A549 (cell line): ENCODE measurements around the gene TTK. TPM values are rescaled to one million over a fixed set of nuclear protein-coding genes. Genes with fewer than 3 reads are reported as not detected.

Experiments used
- ATAC-seq, 2 experiments: fragments of 200-7000 bp in 1 of 2; fragments of >200 bp in 1 of 2; cut with Nextera tagmentation in 1 of 2; cut with Tn5 transposase in 1 of 2; 3 replicates each; pipeline versions ENCODE4 v1.8.0 to v1.9.1; 2018 to 2020; ENCODE audit warnings: mild to moderate bottlenecking in 1 of 2, moderate library complexity in 1 of 2
- CTCF ChIA-PET: fragments of 300-600 bp; sonication (Branson Sonifier 250); formaldehyde crosslinking; extraction: SDS; loops from one replicate; lab custom pipeline; 2021; ENCODE audit warnings: antibody characterized with exemption, inconsistent platforms; lab: Yijun Ruan, JAX
- POLR2A ChIA-PET: fragments of 350-600 bp; formaldehyde crosslinking; extraction: SDS; loops from one replicate; lab custom pipeline; 2021; ENCODE audit warnings: antibody characterized with exemption, inconsistent platforms; lab: Yijun Ruan, JAX
- DNase-seq, 2 experiments: peaks; one replicate each; pipeline versions ENCODE4 v3.0.0 to v3.0.0-alpha.2; 2011 to 2016; ENCODE audit warnings: low read depth in 1 of 2, low spot score in 1 of 2
- FAIRE-seq: peaks from 2 replicates; lab custom pipeline; 2011; peaks lifted over from hg19 to GRCh38; lab: Jason Lieb, UNC
- H3K27ac ChIP-seq, 2 experiments: fragments of >200 bp; sonication (Bioruptor Twin); formaldehyde crosslinking; 3 replicates each; pipeline ENCODE4 v1.5.1; 2016 to 2017
- H3K4me1 ChIP-seq: fragments of >200 bp; sonication (Bioruptor Twin); formaldehyde crosslinking; 3 replicates; pipeline ENCODE4 v1.6.1; 2016
- H3K4me2 ChIP-seq: fragments of >200 bp; sonication (Bioruptor Twin); formaldehyde crosslinking; 3 replicates; pipeline ENCODE4 v1.6.1; 2016
- H3K4me3 ChIP-seq: fragments of >200 bp; sonication (Bioruptor Twin); formaldehyde crosslinking; 3 replicates; pipeline ENCODE4 v1.5.1; 2016
- H3K9me3 ChIP-seq: fragments of >200 bp; sonication (Bioruptor Twin); formaldehyde crosslinking; 3 replicates; pipeline ENCODE4 v1.6.1; 2016
- BHLHE40 ChIP-seq: IDR thresholded peaks from 2 replicates; pipeline ENCODE4 v1.6.1; 2012; ENCODE audit warnings: low read depth, low read length, inconsistent platforms
- CBX2 ChIP-seq: fragments of 200-600 bp; sonication (generic); IDR thresholded peaks from 2 replicates; pipeline ENCODE4 v1.6.1; 2016; ENCODE audit warnings: low read depth, mild to moderate bottlenecking, borderline replicate concordance
- CHD2 ChIP-seq: fragments of 150-350 bp; IDR thresholded peaks from 2 replicates; pipeline ENCODE4 v1.6.1; 2014; ENCODE audit warnings: low read length; ENCODE audit not compliant: partially characterized antibody
- E2F6 ChIP-seq: IDR thresholded peaks from 2 replicates; pipeline ENCODE4 v1.6.1; 2012; ENCODE audit warnings: low read depth, borderline replicate concordance
- EHMT2 ChIP-seq: fragments of 200-600 bp; sonication (generic); IDR thresholded peaks from 2 replicates; pipeline ENCODE4 v1.6.1; 2016; ENCODE audit warnings: antibody characterized with exemption, low read depth, mild to moderate bottlenecking, moderate library complexity
- ESRRA ChIP-seq: fragments of 150-350 bp; IDR thresholded peaks from 2 replicates; pipeline ENCODE4 v1.6.1; 2014; ENCODE audit warnings: mild to moderate bottlenecking, low read length, borderline replicate concordance
- FOSB ChIP-seq: fragments of 250-450 bp; sonication (Bioruptor Pico); IDR thresholded peaks from 2 replicates; pipeline ENCODE4 v1.5.0; 2020; ENCODE audit warnings: mild to moderate bottlenecking, moderate library complexity
- HOXA7 ChIP-seq: fragments of 250-450 bp; sonication (Bioruptor Pico); IDR thresholded peaks from 2 replicates; pipeline ENCODE4 v1.5.0; 2020; ENCODE audit warnings: mild to moderate bottlenecking, moderate library complexity
- KDM1A ChIP-seq: fragments of 200-600 bp; sonication (generic); IDR thresholded peaks from 2 replicates; pipeline ENCODE4 v1.6.1; 2016; ENCODE audit warnings: low read depth, mild to moderate bottlenecking
- MAFK ChIP-seq: fragments of 450-650 bp; IDR thresholded peaks from 2 replicates; pipeline ENCODE4 v1.6.1; 2014; ENCODE audit not compliant: partially characterized antibody
- MYC ChIP-seq: IDR thresholded peaks from 2 replicates; pipeline ENCODE4 v1.6.1; 2012; ENCODE audit warnings: mild to moderate bottlenecking, inconsistent platforms, low read length, improper control_type of control experiment, borderline replicate concordance
- RAD21 ChIP-seq, 2 experiments: fragments of >200 bp in 1 of 2; sonication (Bioruptor Twin) in 1 of 2; formaldehyde crosslinking in 1 of 2; IDR thresholded peaks in 1 of 2; conservative IDR thresholded peaks in 1 of 2; 2 replicates in 1 of 2; 3 replicates in 1 of 2; pipeline ENCODE4 v1.6.1; 2012 to 2018; ENCODE audit warnings: inconsistent platforms in 1 of 2
- REST ChIP-seq: fragments of 200-600 bp; sonication (generic); IDR thresholded peaks from 2 replicates; pipeline ENCODE4 v1.6.1; 2016; ENCODE audit warnings: antibody characterized with exemption, mild to moderate bottlenecking, moderate library complexity
- SREBF2 ChIP-seq: fragments of 450-650 bp; IDR thresholded peaks from 2 replicates; pipeline ENCODE4 v1.6.1; 2014; ENCODE audit warnings: mild to moderate bottlenecking, moderate library complexity
- ZNF302 ChIP-seq: fragments of 250-450 bp; sonication (Bioruptor Pico); IDR thresholded peaks from 2 replicates; pipeline ENCODE4 v1.9.0; 2021; ENCODE audit warnings: inconsistent platforms, mild to moderate bottlenecking, moderate library complexity
- WGBS: methylation state at CpG from one replicate; pipeline ENCODE4 v1.1.6; 2017; ENCODE audit errors: missing lambda C conversion rate; 5-methylcytosine and 5-hydroxymethylcytosine counted together
- polyA plus RNA-seq, 4 experiments: library from polyadenylated mRNA; depleted of rRNA in 3 of 4; stranded (reverse); fragments of >200 nt; fragmentation: RNase III in 1 of 4; extraction: RNeasy Plus Mini Kit Qiagen cat#74134 plus additional on column Dnase treatment in 1 of 4; gene quantifications; 2 replicates in 3 of 4; 3 replicates in 1 of 4; pipeline ENCODE4 v1.2.3, GENCODE V29; 2011 to 2017
- TF ChIP-seq, protein P1 (sequence below): fragments of >200 bp; sonication (Bioruptor Twin); formaldehyde crosslinking; IDR thresholded peaks from 2 replicates; pipeline ENCODE4 v1.6.1; 2016
- TF ChIP-seq, protein P2 (sequence below): fragments of >200 bp; sonication (Bioruptor Twin); formaldehyde crosslinking; IDR thresholded peaks from 3 replicates; pipeline ENCODE4 v1.6.1; 2016

TTK gene
- polyA plus RNA-seq, 2 of the 4 experiments (the other 2 are of a cell fraction): 21.2 to 30.6 TPM

DNA sequence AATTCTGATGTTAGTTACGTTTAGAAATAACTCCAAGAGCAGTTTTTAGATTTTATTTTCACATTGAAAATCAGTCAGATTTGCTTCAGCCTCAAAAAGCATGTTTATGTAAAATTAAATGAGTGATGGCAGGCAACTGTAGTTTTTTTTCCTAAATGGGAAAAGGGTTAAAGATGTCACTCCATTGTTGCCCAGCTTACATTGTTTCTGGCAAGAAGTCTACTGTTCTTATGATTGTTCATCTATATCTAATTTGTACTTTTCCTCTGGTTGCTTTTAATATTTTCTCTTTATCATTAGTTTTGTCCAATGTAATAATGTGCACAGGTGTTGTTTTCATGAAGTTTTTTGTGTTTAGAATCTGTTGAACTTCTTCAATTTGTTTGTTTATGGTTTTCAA, 6.7 kb upstream of the TTK start:
- FAIRE-seq (no peak), ATAC-seq (no peak)
- ChIA-PET POLR2A (no interaction called here), CTCF (interaction anchor here (0.6 kb wide), 1 partner anchor 17 kb away, joined by 3 read pairs; no protein-coding TSS in a partner anchor)
- no peak overlapping the region for H3K4me2 ChIP-seq
- no peak overlapping the region for H3K27ac ChIP-seq
- no peak for TF ChIP-seq RAD21 (conservative IDR thresholded peaks at IDR 0.05 in 1 of 2, IDR thresholded peaks at IDR 0.05 in 1 of 2)
- TF ChIP-seq MYC: no peak
- TF ChIP-seq HOXA7 (CRISPR knock-in tag): no peak
- TF ChIP-seq, protein P1, sequence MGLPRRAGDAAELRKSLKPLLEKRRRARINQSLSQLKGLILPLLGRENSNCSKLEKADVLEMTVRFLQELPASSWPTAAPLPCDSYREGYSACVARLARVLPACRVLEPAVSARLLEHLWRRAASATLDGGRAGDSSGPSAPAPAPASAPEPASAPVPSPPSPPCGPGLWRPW: no peak
- no peak for TF ChIP-seq CHD2
- TF ChIP-seq REST: no peak
- TF ChIP-seq EHMT2: no peak
- no peak for TF ChIP-seq BHLHE40
- TF ChIP-seq FOSB: no peak
- no peak for TF ChIP-seq CBX2
- TF ChIP-seq SREBF2: no peak
- no peak for TF ChIP-seq E2F6
- no peak for TF ChIP-seq MAFK
- no peak for TF ChIP-seq ZNF302 (CRISPR knock-in tag)
- no peak for TF ChIP-seq ESRRA
- TF ChIP-seq, all 56 proteins: peak for 0
- H3K4me1 ChIP-seq: no peaks in the 10 kb centered on the region
- 3% methylated on average over 1 of the region's 1 CpG for WGBS
- H3K4me3 ChIP-seq: no peak overlapping the region
- no peak for DNase-seq
- H3K9me3 ChIP-seq: peaks cover 6% of the 10 kb centered on the region; the same call in 1 of the 3 replicates

DNA sequence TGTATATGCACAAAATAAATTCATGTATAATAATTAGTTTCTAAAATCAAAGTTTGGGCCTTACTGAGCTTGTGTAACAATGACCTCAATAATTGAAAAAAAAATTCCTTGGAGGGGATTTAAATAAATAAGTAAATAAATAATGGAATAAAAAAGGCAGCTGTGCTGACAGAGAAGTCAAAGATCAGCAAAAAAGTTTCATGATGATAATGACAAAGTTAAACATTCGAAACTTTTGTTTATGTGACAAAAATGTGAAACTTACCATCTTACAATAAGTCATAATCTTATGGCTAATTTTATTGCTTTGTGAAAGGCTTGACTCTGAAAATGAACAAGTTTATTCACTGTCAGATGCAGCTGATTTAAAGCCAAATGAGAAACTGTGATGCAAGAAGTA, 3.1 kb upstream of the TTK start:
- TF ChIP-seq SREBF2: no peak
- TF ChIP-seq CBX2: no peak
- no peak for TF ChIP-seq KDM1A
- TF ChIP-seq, protein P2, sequence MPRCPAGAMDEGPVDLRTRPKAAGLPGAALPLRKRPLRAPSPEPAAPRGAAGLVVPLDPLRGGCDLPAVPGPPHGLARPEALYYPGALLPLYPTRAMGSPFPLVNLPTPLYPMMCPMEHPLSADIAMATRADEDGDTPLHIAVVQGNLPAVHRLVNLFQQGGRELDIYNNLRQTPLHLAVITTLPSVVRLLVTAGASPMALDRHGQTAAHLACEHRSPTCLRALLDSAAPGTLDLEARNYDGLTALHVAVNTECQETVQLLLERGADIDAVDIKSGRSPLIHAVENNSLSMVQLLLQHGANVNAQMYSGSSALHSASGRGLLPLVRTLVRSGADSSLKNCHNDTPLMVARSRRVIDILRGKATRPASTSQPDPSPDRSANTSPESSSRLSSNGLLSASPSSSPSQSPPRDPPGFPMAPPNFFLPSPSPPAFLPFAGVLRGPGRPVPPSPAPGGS: no peak
- TF ChIP-seq, all 56 proteins: peak for 0
- ATAC-seq: no peak
- Histone ChIP-seq H3K4me1 (peaks cover 12% of the 10 kb centered on the region; the same call in 2 of the 3 replicates), H3K4me2 (no peak overlapping the region), H3K4me3 (no peak overlapping the region), H3K9me3 (peaks cover 6% of the 10 kb centered on the region; the same call in 1 of the 3 replicates), H3K27ac (no peak overlapping the region)
- WGBS: 62% methylated on average over 1 of the region's 1 CpG
- FAIRE-seq: no peak
- no peak for DNase-seq
- POLR2A ChIA-PET: interaction anchor here (0.6 kb wide), 1 partner anchor 56 kb away, joined by 3 read pairs; no protein-coding TSS in a partner anchor
- CTCF ChIA-PET: interaction anchor here (1.1 kb wide), 1 partner anchor 55 kb away, joined by 3 read pairs; no protein-coding TSS in a partner anchor
